NB4 (cell line): ENCODE measurements around the gene WASHC2C.
"Not testable (repeated sequence)": the region's sequence is repeated elsewhere in the genome, so short reads cannot be mapped to it uniquely, and the experiment has no call there.

Experiments used
- CTCF ChIP-seq: IDR thresholded peaks from one replicate; pipeline ENCODE4 v1.5.1; 2012; ENCODE audit warnings: low read depth, low read length
- MAX ChIP-seq: IDR thresholded peaks from 2 replicates; pipeline ENCODE4 v1.6.1; 2011; ENCODE audit warnings: low read depth, low read length
- MYC ChIP-seq: IDR thresholded peaks from 2 replicates; pipeline ENCODE4 v1.6.1; 2011; ENCODE audit warnings: low read depth, low read length
- POLR2A ChIP-seq: IDR thresholded peaks from 2 replicates; pipeline ENCODE4 v1.6.1; 2011; ENCODE audit warnings: mild to moderate bottlenecking; ENCODE audit not compliant: insufficient read length; ENCODE audit errors: extremely low read depth

DNA sequence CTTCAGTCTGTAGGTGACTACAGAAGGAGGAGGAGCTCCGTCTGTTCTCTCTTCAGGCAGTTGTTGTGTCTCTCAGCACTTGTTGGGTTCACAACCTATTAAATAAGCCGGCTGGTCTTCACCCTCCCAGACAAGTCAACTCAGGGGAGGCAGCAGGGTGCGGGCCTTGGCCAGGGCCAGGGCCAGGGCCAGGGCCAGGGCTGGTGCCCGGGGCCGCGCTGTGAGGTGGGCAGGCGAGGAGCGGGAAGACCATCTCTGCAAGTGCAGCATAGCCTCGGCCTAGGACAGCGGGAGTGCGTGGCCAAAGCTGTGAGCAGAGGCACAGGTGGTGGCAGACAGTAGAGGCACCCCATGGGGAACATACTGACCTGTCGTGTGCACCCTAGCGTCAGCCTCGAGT, 48.6 kb upstream of the WASHC2C start:
- TF ChIP-seq CTCF, MAX, POLR2A, MYC: not testable (repeated sequence)
